ENCODE results near the gene PRSS21.

DNA sequence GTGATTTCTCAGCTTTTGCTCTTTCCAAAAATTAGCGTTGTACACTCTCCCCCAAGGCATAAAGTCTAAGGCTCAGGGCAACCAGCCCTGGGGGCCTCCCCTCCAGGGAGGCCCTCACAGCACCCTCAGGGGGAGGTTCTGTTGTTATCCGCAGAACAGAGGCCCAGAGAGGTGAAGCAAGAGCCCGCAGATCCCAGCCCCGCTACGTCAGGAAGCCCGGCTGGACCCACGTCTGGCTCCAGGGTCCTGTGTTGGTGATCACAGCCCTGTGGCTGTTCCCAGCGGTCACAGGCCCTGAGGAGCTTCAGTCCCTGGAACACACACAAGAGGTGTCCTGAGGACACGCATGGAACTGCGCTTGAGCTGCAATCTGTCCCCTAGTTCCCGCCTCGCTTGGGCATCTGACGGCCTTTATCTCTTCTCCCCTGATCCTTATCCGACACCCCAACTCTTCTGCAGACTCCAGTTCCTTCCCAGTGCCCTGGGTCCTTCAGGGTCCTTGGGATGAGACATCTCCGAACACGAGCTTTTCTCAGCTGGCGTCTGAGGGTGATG lies 11.9 kb downstream of the PRSS21 start:
- TF ChIP-seq POLR2A (IDR thresholded peaks at IDR 0.05; ENCODE audit: low read length), result no peak
- no peak for TF ChIP-seq GATA1 (IDR thresholded peaks at IDR 0.05; ENCODE audit: low read depth, low read length)
